GM12878 (cell line): ENCODE results near the gene TMEM150B. TPM values are rescaled to one million over a fixed set of nuclear protein-coding genes. Genes with fewer than 3 reads are reported as not detected.
A peak's percentile ranks its signal among the peaks of the same experiment; 100 is the strongest.

Source experiments
- GABPA ChIP-seq: IDR thresholded peaks from 2 replicates; pipeline ENCODE4 v1.6.1; 2014; ENCODE audit warnings: antibody characterized with exemption, low read depth, mild to moderate bottlenecking, inconsistent platforms
- MXI1 ChIP-seq: fragments of 150-350 bp; IDR thresholded peaks from 2 replicates; pipeline ENCODE4 v1.6.1; 2011; ENCODE audit warnings: low read depth, mild to moderate bottlenecking, inconsistent platforms, low read length, improper control_type of control experiment
- NFIC ChIP-seq: IDR thresholded peaks from 2 replicates; pipeline ENCODE4 v1.6.1; 2012; ENCODE audit warnings: low read depth, mild to moderate bottlenecking, inconsistent platforms, low read length, moderate library complexity
- RBBP5 ChIP-seq: fragments of 200-600 bp; sonication (generic); conservative IDR thresholded peaks from 2 replicates; pipeline ENCODE4 v1.6.1; 2016
- SMARCA5 ChIP-seq: fragments of 450-650 bp; IDR thresholded peaks from 2 replicates; pipeline ENCODE4 v1.6.1; 2017; ENCODE audit warnings: mild to moderate bottlenecking
- TAF1 ChIP-seq: IDR thresholded peaks from 2 replicates; pipeline ENCODE4 v1.6.1; 2011; ENCODE audit warnings: mild to moderate bottlenecking, low read depth, low read length, borderline replicate concordance
- WRNIP1 ChIP-seq: IDR thresholded peaks from 2 replicates; pipeline ENCODE4 v1.6.1; 2011; ENCODE audit warnings: low read depth, low read length, improper control_type of control experiment, borderline replicate concordance
- polyA plus RNA-seq, 11 experiments: library from polyadenylated mRNA; depleted of rRNA in 4 of 11; unstranded in 6 of 11; stranded (reverse) in 5 of 11; fragments of >200 nt; fragmentation: Nextera tagmentation in 4 of 11; fragmentation: Illumina TruSeq in 1 of 11; extraction: Ambion mirVana in 4 of 11; extraction: Trizol in 1 of 11; gene quantifications; 1 replicate in 1 of 11; 2 replicates in 10 of 11; pipeline versions ENCODE4 v1.2.1 to v1.2.3, GENCODE V29; 2011 to 2016; ENCODE audit warnings: inconsistent platforms in 2 of 11, missing spikeins in 2 of 11, low read depth in 1 of 11
- total RNA-seq, 4 experiments: library from RNA; depleted of rRNA in 3 of 4; stranded (reverse); fragments of >200 nt in 3 of 4; fragmentation: Illumina TruSeq in 1 of 4; extraction: Trizol in 1 of 4; gene quantifications; 2 replicates each; pipeline versions ENCODE4 v1.2.1 to v1.2.3, GENCODE V29; 2013 to 2021
- TF ChIP-seq, protein P1 (sequence below): fragments of 450-650 bp; IDR thresholded peaks from 2 replicates; pipeline ENCODE4 v1.6.1; 2017; ENCODE audit warnings: mild to moderate bottlenecking, moderate library complexity
- TF ChIP-seq, protein P2 (sequence below): fragments of 450-650 bp; IDR thresholded peaks from 2 replicates; pipeline ENCODE4 v1.6.1; 2017; ENCODE audit warnings: mild to moderate bottlenecking, moderate library complexity

Gene TMEM150B
- total and polyA plus RNA-seq, 10 of the 15 experiments (the other 5 are each of a cell fraction or from before 2014, with no cell fraction given), result 0.09 to 0.23 (median 0.18) TPM; not detected in 6

DNA sequence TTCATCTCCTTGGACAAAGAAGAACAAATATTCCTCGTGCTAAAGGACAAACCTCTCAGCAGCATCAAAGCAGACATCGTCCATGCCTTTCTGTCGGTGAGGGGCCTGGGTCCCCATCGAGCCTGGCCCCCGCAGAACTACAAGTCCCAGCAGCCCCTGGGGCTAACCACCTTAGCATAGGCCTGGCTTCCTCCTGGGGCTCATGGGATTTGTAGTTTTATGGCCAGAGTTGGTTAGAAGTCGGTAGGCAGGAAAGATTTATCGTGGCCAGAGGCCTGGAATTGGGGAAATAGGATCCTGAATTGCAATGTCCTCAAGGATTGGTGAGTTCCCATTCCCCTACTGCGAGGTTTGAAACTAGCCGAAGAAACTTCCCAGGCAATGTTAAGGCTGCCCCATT lies 19.6 kb downstream of the TMEM150B start (continued):
- TF ChIP-seq, protein P1, sequence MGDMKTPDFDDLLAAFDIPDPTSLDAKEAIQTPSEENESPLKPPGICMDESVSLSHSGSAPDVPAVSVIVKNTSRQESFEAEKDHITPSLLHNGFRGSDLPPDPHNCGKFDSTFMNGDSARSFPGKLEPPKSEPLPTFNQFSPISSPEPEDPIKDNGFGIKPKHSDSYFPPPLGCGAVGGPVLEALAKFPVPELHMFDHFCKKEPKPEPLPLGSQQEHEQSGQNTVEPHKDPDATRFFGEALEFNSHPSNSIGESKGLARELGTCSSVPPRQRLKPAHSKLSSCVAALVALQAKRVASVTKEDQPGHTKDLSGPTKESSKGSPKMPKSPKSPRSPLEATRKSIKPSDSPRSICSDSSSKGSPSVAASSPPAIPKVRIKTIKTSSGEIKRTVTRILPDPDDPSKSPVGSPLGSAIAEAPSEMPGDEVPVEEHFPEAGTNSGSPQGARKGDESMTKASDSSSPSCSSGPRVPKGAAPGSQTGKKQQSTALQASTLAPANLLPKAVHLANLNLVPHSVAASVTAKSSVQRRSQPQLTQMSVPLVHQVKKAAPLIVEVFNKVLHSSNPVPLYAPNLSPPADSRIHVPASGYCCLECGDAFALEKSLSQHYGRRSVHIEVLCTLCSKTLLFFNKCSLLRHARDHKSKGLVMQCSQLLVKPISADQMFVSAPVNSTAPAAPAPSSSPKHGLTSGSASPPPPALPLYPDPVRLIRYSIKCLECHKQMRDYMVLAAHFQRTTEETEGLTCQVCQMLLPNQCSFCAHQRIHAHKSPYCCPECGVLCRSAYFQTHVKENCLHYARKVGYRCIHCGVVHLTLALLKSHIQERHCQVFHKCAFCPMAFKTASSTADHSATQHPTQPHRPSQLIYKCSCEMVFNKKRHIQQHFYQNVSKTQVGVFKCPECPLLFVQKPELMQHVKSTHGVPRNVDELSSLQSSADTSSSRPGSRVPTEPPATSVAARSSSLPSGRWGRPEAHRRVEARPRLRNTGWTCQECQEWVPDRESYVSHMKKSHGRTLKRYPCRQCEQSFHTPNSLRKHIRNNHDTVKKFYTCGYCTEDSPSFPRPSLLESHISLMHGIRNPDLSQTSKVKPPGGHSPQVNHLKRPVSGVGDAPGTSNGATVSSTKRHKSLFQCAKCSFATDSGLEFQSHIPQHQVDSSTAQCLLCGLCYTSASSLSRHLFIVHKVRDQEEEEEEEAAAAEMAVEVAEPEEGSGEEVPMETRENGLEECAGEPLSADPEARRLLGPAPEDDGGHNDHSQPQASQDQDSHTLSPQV, result no peak
- TF ChIP-seq TAF1 (no peak), SMARCA5 (no peak), NFIC (no peak), RBBP5 (no peak), GABPA (peak; percentile 80), MXI1 (no peak), WRNIP1 (no peak)
- TF ChIP-seq, protein P2, sequence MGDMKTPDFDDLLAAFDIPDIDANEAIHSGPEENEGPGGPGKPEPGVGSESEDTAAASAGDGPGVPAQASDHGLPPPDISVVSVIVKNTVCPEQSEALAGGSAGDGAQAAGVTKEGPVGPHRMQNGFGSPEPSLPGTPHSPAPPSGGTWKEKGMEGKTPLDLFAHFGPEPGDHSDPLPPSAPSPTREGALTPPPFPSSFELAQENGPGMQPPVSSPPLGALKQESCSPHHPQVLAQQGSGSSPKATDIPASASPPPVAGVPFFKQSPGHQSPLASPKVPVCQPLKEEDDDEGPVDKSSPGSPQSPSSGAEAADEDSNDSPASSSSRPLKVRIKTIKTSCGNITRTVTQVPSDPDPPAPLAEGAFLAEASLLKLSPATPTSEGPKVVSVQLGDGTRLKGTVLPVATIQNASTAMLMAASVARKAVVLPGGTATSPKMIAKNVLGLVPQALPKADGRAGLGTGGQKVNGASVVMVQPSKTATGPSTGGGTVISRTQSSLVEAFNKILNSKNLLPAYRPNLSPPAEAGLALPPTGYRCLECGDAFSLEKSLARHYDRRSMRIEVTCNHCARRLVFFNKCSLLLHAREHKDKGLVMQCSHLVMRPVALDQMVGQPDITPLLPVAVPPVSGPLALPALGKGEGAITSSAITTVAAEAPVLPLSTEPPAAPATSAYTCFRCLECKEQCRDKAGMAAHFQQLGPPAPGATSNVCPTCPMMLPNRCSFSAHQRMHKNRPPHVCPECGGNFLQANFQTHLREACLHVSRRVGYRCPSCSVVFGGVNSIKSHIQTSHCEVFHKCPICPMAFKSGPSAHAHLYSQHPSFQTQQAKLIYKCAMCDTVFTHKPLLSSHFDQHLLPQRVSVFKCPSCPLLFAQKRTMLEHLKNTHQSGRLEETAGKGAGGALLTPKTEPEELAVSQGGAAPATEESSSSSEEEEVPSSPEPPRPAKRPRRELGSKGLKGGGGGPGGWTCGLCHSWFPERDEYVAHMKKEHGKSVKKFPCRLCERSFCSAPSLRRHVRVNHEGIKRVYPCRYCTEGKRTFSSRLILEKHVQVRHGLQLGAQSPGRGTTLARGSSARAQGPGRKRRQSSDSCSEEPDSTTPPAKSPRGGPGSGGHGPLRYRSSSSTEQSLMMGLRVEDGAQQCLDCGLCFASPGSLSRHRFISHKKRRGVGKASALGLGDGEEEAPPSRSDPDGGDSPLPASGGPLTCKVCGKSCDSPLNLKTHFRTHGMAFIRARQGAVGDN, result no peak
